Stimulated activated CD4-positive, alpha-beta T cell treated with anti-CD3 and anti-CD28 coated beads, Interleukin-1b, Interleukin-23, amount 100 ng/mL, for 4 hours (primary cell): ENCODE results near the gene OR4C5.
"Not testable (repeated sequence)": the region's sequence is repeated elsewhere in the genome, so short reads cannot be mapped to it uniquely, and the experiment has no call there.

Experiments
- DNase-seq, 2 donors: peaks; one replicate each; pipeline ENCODE4 v3.0.0-alpha.2; 2020; ENCODE audit warnings: low read depth in 2 of 2

The OR4C5 gene

GRCh38 chr11:48366365-48366764, at the start of gene OR4C5:
Gene OR4C5, minus strand, starts transcription at chr11:48366465. Its CDS starts 0 bp downstream, at chr11:48366465.
- no peak for DNase-seq

GRCh38 chr11:48384670-48385069, 18.4 kb upstream of the OR4C5 start:
- no peak for DNase-seq

- DNase-seq: not testable (repeated sequence)
These were observed 17.9 kb upstream of the OR4C5 start for GRCh38 chr11:48384151-48384550.

- DNase-seq: not testable (repeated sequence)
These were observed 5.0 kb downstream of the OR4C5 start for GRCh38 chr11:48361289-48361688.

- DNase-seq: no peak
These were observed 11.6 kb downstream of the OR4C5 start for GRCh38 chr11:48354677-48355076.

GRCh38 chr11:48354013-48354412, 12.3 kb downstream of the OR4C5 start:
- DNase-seq: no peak

GRCh38 chr11:48346286-48346685, 20.0 kb downstream of the OR4C5 start:
- DNase-seq: not testable (repeated sequence)

GRCh38 chr11:48342505-48342904, 23.8 kb downstream of the OR4C5 start:
- DNase-seq: not testable (repeated sequence)

GRCh38 chr11:48341466-48341865, 24.8 kb downstream of the OR4C5 start:
- no peak for DNase-seq

- not testable (repeated sequence) for DNase-seq
These were observed 41.6 kb downstream of the OR4C5 start, which contains the start of gene OR4C3 for GRCh38 chr11:48324620-48325019. Gene OR4C3, plus strand, starts transcription at chr11:48324920. Its CDS starts 102 bp downstream, at chr11:48325022.

- not testable (repeated sequence) for DNase-seq
These were observed 46.5 kb downstream of the OR4C5 start for GRCh38 chr11:48319813-48320212.
